Stimulated activated CD4-positive, alpha-beta T cell treated with anti-CD3 and anti-CD28 coated beads, Interleukin-12 subunit alpha, Interleukin-12 subunit beta, amount 100 ng/mL, for 24 hours (primary cell): ENCODE data around the gene NPIPA8.
"Not testable (repeated sequence)": the region's sequence is repeated elsewhere in the genome, so short reads cannot be mapped to it uniquely, and the experiment has no call there.

Source experiments
- DNase-seq, 2 experiments: peaks; one replicate each; pipeline ENCODE4 v3.0.0-alpha.2; 2020; ENCODE audit warnings: low read depth in 2 of 2

Gene NPIPA8

GRCh38 chr16:18336636-18337035, at the start of gene NPIPA8:
Gene NPIPA8 (minus strand): TSS chr16:18336736. CDS start chr16:18332662, 4,074 bp downstream.
- DNase-seq, result not testable (repeated sequence)

GRCh38 chr16:18385285-18385684, 48.7 kb upstream of the NPIPA8 start:
- DNase-seq, result not testable (repeated sequence)

- not testable (repeated sequence) for DNase-seq
Observed at GRCh38 chr16:18384869-18385268, 48.3 kb upstream of the NPIPA8 start.

- DNase-seq, result not testable (repeated sequence)
Observed at GRCh38 chr16:18384098-18384636, 47.6 kb upstream of the NPIPA8 start.

- DNase-seq, result not testable (repeated sequence)
Observed at GRCh38 chr16:18382696-18383095, 46.2 kb upstream of the NPIPA8 start.

GRCh38 chr16:18347742-18348141, 11.2 kb upstream of the NPIPA8 start:
- not testable (repeated sequence) for DNase-seq

- DNase-seq, result not testable (repeated sequence)
Observed at GRCh38 chr16:18346993-18347392, 10.5 kb upstream of the NPIPA8 start.

GRCh38 chr16:18344634-18345033, 8.1 kb upstream of the NPIPA8 start:
- DNase-seq, result not testable (repeated sequence)

GRCh38 chr16:18341986-18342385, 5.5 kb upstream of the NPIPA8 start:
- not testable (repeated sequence) for DNase-seq

GRCh38 chr16:18341417-18341960, 5.0 kb upstream of the NPIPA8 start:
- DNase-seq, result not testable (repeated sequence)

- DNase-seq, result not testable (repeated sequence)
Observed at GRCh38 chr16:18339210-18339609, 2.7 kb upstream of the NPIPA8 start.

- DNase-seq, result not testable (repeated sequence)
Observed at GRCh38 chr16:18311811-18312210, 24.7 kb downstream of the NPIPA8 start.

GRCh38 chr16:18309159-18309558, 27.4 kb downstream of the NPIPA8 start:
- not testable (repeated sequence) for DNase-seq

- DNase-seq, result not testable (repeated sequence)
Observed at GRCh38 chr16:18307241-18307640, 29.3 kb downstream of the NPIPA8 start.

GRCh38 chr16:18306066-18306465, 30.5 kb downstream of the NPIPA8 start:
- DNase-seq, result not testable (repeated sequence)

- not testable (repeated sequence) for DNase-seq
Observed at GRCh38 chr16:18303059-18303706, 33.4 kb downstream of the NPIPA8 start.

GRCh38 chr16:18297714-18298113, 38.8 kb downstream of the NPIPA8 start:
- DNase-seq, result not testable (repeated sequence)

GRCh38 chr16:18296931-18297330, 39.6 kb downstream of the NPIPA8 start:
- DNase-seq, result not testable (repeated sequence)

- not testable (repeated sequence) for DNase-seq
Observed at GRCh38 chr16:18294371-18294770, 42.2 kb downstream of the NPIPA8 start.

GRCh38 chr16:18293337-18293956, 43.1 kb downstream of the NPIPA8 start:
- DNase-seq, result not testable (repeated sequence)

- DNase-seq, result not testable (repeated sequence)
Observed at GRCh38 chr16:18290959-18291358, 45.6 kb downstream of the NPIPA8 start.

- DNase-seq, result not testable (repeated sequence)
Observed at GRCh38 chr16:18286342-18286741, 50.2 kb downstream of the NPIPA8 start.
